ENCODE results near the gene SRL. TPM values are rescaled to one million over a fixed set of nuclear protein-coding genes. Genes with fewer than 3 reads are reported as not detected.
A peak's percentile ranks its signal among the peaks of the same experiment; 100 is the strongest.

Gene SRL
- total and polyA plus RNA-seq, 2 donors: 2.4 to 15.0 TPM

GRCh38 chr16:4190712-4191333 lies 51.1 kb downstream of the SRL start:
- Histone ChIP-seq H3K4me3 (ENCODE audit: low read depth, low read length) (no peak overlapping the region), H3K27ac (ENCODE audit: low read depth) (no peak overlapping the region), H3K36me3 (ENCODE audit: insufficient read depth) (no peaks in the 10 kb centered on the region), H3K4me1 (ENCODE audit: insufficient read depth) (no peaks in the 10 kb centered on the region)
- DNase-seq (ENCODE audit: extremely low spot score): no peak
- WGBS: 90% methylated on average over 13 of the region's 13 CpGs

DNA sequence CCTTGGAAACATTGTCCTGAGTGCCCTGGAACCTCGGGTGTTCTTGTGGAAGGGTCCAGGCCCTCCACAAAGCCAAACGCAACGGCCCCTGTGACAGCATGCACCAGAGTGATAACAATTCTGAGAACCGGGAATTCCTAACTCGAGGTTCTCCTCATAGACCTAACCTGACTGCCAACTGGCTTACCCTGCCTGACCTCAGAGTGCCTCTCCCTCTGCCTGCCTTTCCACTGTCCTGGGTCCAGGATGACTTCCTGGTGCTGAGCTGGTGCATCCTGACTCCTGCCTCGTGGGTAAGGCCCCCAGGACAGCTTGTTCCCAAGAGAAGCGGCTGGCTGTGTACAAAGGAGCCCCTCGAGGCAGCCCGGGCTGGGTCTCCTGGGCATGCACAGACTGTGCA lies 51.8 kb downstream of the SRL start:
- H3K4me1 ChIP-seq (ENCODE audit: insufficient read depth): no peaks in the 10 kb centered on the region
- no peak overlapping the region for H3K27ac ChIP-seq (ENCODE audit: low read depth)
- no peaks in the 10 kb centered on the region for H3K36me3 ChIP-seq (ENCODE audit: insufficient read depth)
- H3K4me3 ChIP-seq (ENCODE audit: low read depth, low read length): no peak overlapping the region
- DNase-seq (ENCODE audit: extremely low spot score): no peak
- 71% methylated on average over 9 of the region's 9 CpGs for WGBS

DNA sequence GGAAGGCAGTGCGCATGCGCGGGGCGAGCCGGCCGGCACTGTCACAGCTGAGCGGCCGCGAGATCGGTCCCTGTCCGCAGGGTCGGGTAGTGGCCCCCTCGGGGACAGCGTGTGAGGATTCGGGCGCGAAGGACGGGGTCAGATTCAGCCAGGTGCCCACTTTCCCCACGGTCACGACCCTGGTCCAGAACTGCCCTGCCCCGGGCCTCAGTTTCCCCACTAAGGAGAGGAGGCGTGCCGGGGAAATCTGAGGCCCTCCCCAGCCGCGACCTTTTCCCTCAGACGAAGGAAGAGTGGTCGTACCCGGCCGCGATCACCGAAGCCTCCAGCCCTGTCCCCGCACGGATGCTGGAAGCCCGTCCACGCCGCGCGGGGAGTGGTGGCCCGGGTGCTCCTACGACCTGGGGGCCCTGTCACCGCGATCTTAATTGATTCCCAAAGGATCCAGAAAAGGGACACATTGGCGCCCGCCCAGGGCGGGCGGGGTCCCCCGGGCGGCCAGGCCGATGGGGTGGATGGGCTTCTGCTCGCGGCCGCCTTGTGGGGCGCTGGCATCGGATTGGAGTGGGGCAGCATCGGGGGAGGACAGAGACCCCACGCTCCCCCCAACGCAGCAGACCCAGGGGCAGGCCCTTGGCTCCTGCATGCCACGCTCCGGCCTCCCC lies 57.7 kb downstream of the SRL start:
- H3K27ac ChIP-seq (ENCODE audit: low read depth): no peak overlapping the region
- H3K36me3 ChIP-seq (ENCODE audit: insufficient read depth): no peaks in the 10 kb centered on the region
- peak overlapping the region; percentile 62 for H3K4me3 ChIP-seq (ENCODE audit: low read depth, low read length)
- no peak for DNase-seq (ENCODE audit: extremely low spot score)
- no peaks in the 10 kb centered on the region for H3K4me1 ChIP-seq (ENCODE audit: insufficient read depth)
- WGBS: 12% methylated on average over 59 of the region's 59 CpGs

- Histone ChIP-seq H3K4me1 (ENCODE audit: insufficient read depth) (no peaks in the 10 kb centered on the region), H3K27ac (ENCODE audit: low read depth) (peak overlapping the region; percentile 87), H3K36me3 (ENCODE audit: insufficient read depth) (no peaks in the 10 kb centered on the region), H3K4me3 (ENCODE audit: low read depth, low read length) (peak overlapping the region; percentile 62)
- DNase-seq (ENCODE audit: extremely low spot score): peak; percentile 69
- WGBS: 2% methylated on average over 85 of the region's 85 CpGs
Observed at GRCh38 chr16:4183237-4184037, 58.4 kb downstream of the SRL start.

DNA sequence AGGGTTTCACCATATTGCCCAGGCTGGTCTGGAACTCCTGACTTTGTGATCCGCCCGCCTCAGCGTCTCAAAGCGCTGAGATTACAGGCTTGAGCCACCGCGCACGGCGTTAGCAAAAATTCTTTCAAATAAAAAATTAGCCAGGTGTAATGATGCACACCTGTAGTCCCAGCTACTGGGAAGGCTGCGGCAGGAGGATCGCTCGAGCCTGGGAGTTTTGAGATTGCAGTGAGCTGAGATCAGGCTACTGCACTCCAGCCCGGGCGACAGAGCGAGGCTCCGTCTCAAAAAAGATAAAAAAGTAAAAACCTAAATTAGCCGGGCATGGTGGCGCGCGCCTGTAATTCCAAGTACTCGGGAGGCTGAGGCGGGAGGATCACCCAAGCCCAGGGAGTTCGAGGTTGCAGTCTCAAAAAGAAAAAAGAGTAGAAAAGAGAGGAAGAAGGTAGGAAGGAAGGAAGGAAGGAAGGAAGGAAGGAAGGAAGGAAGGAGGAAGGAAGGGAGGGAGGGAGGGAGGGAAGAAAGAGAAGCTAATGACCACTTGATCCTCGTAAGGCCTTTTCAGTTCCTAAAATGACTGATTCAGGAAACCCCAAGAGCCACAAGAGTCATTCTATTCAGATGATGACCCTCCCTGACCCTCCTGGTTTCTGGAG lies 59.2 kb downstream of the SRL start:
- Histone ChIP-seq H3K27ac (ENCODE audit: low read depth) (peak overlapping the region; percentile 87), H3K4me1 (ENCODE audit: insufficient read depth) (no peaks in the 10 kb centered on the region), H3K4me3 (ENCODE audit: low read depth, low read length) (peak overlapping the region; percentile 62), H3K36me3 (ENCODE audit: insufficient read depth) (no peaks in the 10 kb centered on the region)
- DNase-seq (ENCODE audit: extremely low spot score): no peak
- 92% methylated on average over 23 of the region's 23 CpGs for WGBS

DNA sequence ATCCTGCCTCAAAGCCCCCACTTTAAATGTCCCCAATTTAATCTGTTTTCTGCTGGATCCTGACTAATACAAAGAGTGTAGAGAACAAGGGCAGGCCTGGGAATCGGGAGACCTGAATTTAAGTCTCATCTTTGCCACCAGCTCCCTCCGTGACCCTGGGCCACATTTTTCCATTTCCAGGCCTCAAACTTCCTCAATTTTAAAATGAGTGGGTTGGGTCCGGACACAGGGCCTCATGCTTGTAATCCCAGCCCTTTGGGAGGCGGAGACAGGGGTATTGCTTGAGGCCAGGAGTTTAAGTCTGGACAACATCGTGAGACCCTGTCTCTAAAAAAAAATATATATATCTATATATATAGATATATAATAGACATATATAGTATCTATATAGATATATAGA lies 61.4 kb downstream of the SRL start:
- 80% methylated on average over 5 of the region's 5 CpGs for WGBS
- no peaks in the 10 kb centered on the region for H3K36me3 ChIP-seq (ENCODE audit: insufficient read depth)
- no peak overlapping the region for H3K27ac ChIP-seq (ENCODE audit: low read depth)
- H3K4me3 ChIP-seq (ENCODE audit: low read depth, low read length): no peak overlapping the region
- H3K4me1 ChIP-seq (ENCODE audit: insufficient read depth): no peaks in the 10 kb centered on the region
- DNase-seq (ENCODE audit: extremely low spot score): no peak

- Histone ChIP-seq H3K27ac (ENCODE audit: low read depth) (no peak overlapping the region), H3K36me3 (ENCODE audit: insufficient read depth) (no peaks in the 10 kb centered on the region), H3K4me1 (ENCODE audit: insufficient read depth) (no peaks in the 10 kb centered on the region), H3K4me3 (ENCODE audit: low read depth, low read length) (no peak overlapping the region)
- WGBS: 71% methylated on average over 8 of the region's 8 CpGs
- DNase-seq (ENCODE audit: extremely low spot score): no peak
Observed at GRCh38 chr16:4179763-4180260, 62.1 kb downstream of the SRL start.

GRCh38 chr16:4179020-4179419 lies 62.9 kb downstream of the SRL start:
- Histone ChIP-seq H3K36me3 (ENCODE audit: insufficient read depth) (no peaks in the 10 kb centered on the region), H3K27ac (ENCODE audit: low read depth) (no peak overlapping the region), H3K4me3 (ENCODE audit: low read depth, low read length) (no peak overlapping the region), H3K4me1 (ENCODE audit: insufficient read depth) (no peaks in the 10 kb centered on the region)
- WGBS: 70% methylated on average over 5 of the region's 5 CpGs
- DNase-seq (ENCODE audit: extremely low spot score): no peak

DNA sequence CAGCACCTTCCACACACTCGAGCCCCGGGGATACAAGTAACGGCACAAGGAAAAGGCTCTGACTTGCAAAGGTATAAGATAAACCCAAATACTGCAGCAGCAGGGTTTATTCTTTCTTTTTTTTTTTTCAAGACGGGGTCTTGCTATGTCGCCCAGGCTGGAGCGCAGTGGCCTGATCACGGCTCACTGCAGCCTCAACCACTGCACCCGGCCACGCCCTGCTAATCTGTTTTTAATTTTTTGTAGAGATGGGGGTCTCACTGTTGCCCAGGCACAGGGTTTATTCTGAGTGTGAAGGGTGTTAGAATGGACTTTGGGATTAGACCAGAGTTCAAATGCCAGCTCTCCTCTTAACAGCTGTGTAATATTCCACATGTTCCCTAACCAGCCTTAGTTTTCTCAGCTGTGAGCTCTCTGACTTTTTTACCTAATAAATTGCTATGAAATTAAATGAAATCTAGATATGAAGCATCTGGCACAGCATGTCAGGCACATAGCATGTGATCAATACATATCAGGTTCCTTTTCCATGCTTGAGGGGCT lies 63.3 kb downstream of the SRL start:
- no peak for DNase-seq (ENCODE audit: extremely low spot score)
- H3K27ac ChIP-seq (ENCODE audit: low read depth): no peak overlapping the region
- H3K4me1 ChIP-seq (ENCODE audit: insufficient read depth): no peaks in the 10 kb centered on the region
- no peaks in the 10 kb centered on the region for H3K36me3 ChIP-seq (ENCODE audit: insufficient read depth)
- WGBS: 87% methylated on average over 9 of the region's 9 CpGs
- no peak overlapping the region for H3K4me3 ChIP-seq (ENCODE audit: low read depth, low read length)

- no peaks in the 10 kb centered on the region for H3K36me3 ChIP-seq (ENCODE audit: insufficient read depth)
- 71% methylated on average over 5 of the region's 5 CpGs for WGBS
- no peak for DNase-seq (ENCODE audit: extremely low spot score)
- H3K4me1 ChIP-seq (ENCODE audit: insufficient read depth): no peaks in the 10 kb centered on the region
- H3K27ac ChIP-seq (ENCODE audit: low read depth): no peak overlapping the region
- H3K4me3 ChIP-seq (ENCODE audit: low read depth, low read length): no peak overlapping the region
Observed at GRCh38 chr16:4176906-4177417, 64.9 kb downstream of the SRL start.

DNA sequence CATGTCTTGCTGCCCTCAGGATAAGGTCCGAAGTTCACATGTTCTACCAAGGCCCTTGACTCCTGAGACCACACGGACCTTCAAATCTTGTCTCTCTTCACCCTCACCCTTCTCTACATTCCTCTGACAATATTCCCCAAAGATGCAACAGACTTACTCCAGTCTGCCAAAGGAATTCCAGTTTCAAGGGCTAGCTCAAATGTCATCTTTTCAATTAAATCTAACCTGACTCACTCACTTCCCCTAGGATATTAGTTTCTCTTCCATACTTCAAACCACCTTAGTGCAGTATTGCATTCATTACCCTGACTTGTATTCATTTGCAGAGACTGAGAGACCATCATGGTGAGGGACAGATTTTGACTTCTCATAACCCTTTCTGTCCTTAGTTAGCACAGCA lies 66.0 kb downstream of the SRL start:
- WGBS: 93% methylated on average over 2 of the region's 2 CpGs
- H3K27ac ChIP-seq (ENCODE audit: low read depth): no peak overlapping the region

GRCh38 chr16:4172070-4172469 lies 69.8 kb downstream of the SRL start:
- Histone ChIP-seq H3K4me1 (ENCODE audit: insufficient read depth) (no peaks in the 10 kb centered on the region), H3K4me3 (ENCODE audit: low read depth, low read length) (no peak overlapping the region), H3K27ac (ENCODE audit: low read depth) (no peak overlapping the region), H3K36me3 (ENCODE audit: insufficient read depth) (no peaks in the 10 kb centered on the region)
- 73% methylated on average over 3 of the region's 3 CpGs for WGBS
- no peak for DNase-seq (ENCODE audit: extremely low spot score)

More for the DNA sequence above, 66.0 kb downstream of the SRL start:
- Histone ChIP-seq H3K4me3 (ENCODE audit: low read depth, low read length) (no peak overlapping the region), H3K36me3 (ENCODE audit: insufficient read depth) (no peaks in the 10 kb centered on the region), H3K4me1 (ENCODE audit: insufficient read depth) (no peaks in the 10 kb centered on the region)
- no peak for DNase-seq (ENCODE audit: extremely low spot score)

- Histone ChIP-seq H3K36me3 (ENCODE audit: insufficient read depth) (no peaks in the 10 kb centered on the region), H3K4me3 (ENCODE audit: low read depth, low read length) (no peak overlapping the region), H3K27ac (ENCODE audit: low read depth) (no peak overlapping the region), H3K4me1 (ENCODE audit: insufficient read depth) (no peaks in the 10 kb centered on the region)
- 94% methylated on average over 6 of the region's 6 CpGs for WGBS
- DNase-seq (ENCODE audit: extremely low spot score): no peak
Observed at GRCh38 chr16:4169415-4169814, 72.5 kb downstream of the SRL start.

Measured in urinary bladder (tissue), 4 donors.